Measurements from ENCODE around the gene PEA15.

Gene PEA15

DNA sequence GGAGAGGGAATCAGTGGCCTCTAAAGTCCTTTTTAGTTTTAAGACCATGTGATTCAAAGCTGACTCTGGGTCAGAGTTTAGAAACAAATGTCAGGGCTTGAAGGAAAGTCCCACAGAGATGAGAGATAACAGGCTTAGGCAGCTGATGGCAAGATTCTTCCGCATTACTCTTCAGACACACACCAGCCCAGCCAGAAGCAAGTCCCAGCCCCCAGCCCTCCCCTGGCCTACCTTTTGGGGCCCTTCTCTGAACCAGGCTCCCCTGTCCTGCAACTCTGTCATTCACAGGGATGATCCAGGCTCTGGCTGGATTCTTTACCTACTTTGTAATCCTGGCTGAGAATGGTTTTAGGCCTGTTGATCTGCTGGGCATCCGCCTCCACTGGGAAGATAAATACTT lies 28.0 kb upstream of the PEA15 start:
- no peak overlapping the region for H3K4me3 ChIP-seq (ENCODE audit: low read depth, low read length)
- TF ChIP-seq, protein P1, sequence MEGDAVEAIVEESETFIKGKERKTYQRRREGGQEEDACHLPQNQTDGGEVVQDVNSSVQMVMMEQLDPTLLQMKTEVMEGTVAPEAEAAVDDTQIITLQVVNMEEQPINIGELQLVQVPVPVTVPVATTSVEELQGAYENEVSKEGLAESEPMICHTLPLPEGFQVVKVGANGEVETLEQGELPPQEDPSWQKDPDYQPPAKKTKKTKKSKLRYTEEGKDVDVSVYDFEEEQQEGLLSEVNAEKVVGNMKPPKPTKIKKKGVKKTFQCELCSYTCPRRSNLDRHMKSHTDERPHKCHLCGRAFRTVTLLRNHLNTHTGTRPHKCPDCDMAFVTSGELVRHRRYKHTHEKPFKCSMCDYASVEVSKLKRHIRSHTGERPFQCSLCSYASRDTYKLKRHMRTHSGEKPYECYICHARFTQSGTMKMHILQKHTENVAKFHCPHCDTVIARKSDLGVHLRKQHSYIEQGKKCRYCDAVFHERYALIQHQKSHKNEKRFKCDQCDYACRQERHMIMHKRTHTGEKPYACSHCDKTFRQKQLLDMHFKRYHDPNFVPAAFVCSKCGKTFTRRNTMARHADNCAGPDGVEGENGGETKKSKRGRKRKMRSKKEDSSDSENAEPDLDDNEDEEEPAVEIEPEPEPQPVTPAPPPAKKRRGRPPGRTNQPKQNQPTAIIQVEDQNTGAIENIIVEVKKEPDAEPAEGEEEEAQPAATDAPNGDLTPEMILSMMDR (IDR thresholded peaks at IDR 0.05; ENCODE audit: low read depth, low read length, missing control alignments): no peak
- no peak for DNase-seq (ENCODE audit: low read depth)

GRCh38 chr1:160177667-160178066 lies 27.5 kb upstream of the PEA15 start:
- no peak overlapping the region for H3K4me3 ChIP-seq (ENCODE audit: low read depth, low read length)
- TF ChIP-seq, protein P1 (IDR thresholded peaks at IDR 0.05; ENCODE audit: low read depth, low read length, missing control alignments): no peak

GRCh38 chr1:160178731-160179130 lies 26.5 kb upstream of the PEA15 start:
- DNase-seq (ENCODE audit: low read depth): no peak
- no peak overlapping the region for H3K4me3 ChIP-seq (ENCODE audit: low read depth, low read length)
- TF ChIP-seq, protein P1 (IDR thresholded peaks at IDR 0.05; ENCODE audit: low read depth, low read length, missing control alignments): no peak

More at GRCh38 chr1:160177667-160178066, 27.5 kb upstream of the PEA15 start:
- DNase-seq (ENCODE audit: low read depth): no peak

GRCh38 chr1:160179336-160179735 lies 25.8 kb upstream of the PEA15 start:
- TF ChIP-seq, protein P1 (IDR thresholded peaks at IDR 0.05; ENCODE audit: low read depth, low read length, missing control alignments): no peak
- no peak for DNase-seq (ENCODE audit: low read depth)
- H3K4me3 ChIP-seq (ENCODE audit: low read depth, low read length): no peak overlapping the region

GRCh38 chr1:160186246-160186645 lies 18.9 kb upstream of the PEA15 start:
- no peak for DNase-seq (ENCODE audit: low read depth)
- no peak overlapping the region for H3K4me3 ChIP-seq (ENCODE audit: low read depth, low read length)
- TF ChIP-seq, protein P1 (IDR thresholded peaks at IDR 0.05; ENCODE audit: low read depth, low read length, missing control alignments): no peak

DNA sequence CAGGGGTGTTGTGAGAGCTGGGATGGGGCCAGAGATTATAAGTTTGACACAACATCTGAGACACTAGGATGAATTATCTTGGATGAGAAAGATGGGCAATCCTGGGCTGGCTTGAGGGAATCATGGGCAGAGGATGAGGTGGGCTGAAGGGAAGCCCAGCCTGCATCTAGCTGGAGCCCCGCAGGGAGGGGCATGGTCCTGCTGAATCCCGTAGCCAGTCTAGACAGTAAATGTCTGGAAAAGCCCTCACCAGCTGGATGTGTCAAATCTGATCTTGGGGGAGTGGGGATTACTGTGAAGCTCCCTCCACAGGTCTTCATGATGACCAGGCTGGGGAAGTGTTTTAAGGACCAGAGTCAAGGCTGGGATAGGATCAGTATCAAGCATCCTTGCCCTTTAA lies 18.5 kb upstream of the PEA15 start:
- TF ChIP-seq, protein P1 (IDR thresholded peaks at IDR 0.05; ENCODE audit: low read depth, low read length, missing control alignments): no peak
- H3K4me3 ChIP-seq (ENCODE audit: low read depth, low read length): no peak overlapping the region
- DNase-seq (ENCODE audit: low read depth): no peak

DNA sequence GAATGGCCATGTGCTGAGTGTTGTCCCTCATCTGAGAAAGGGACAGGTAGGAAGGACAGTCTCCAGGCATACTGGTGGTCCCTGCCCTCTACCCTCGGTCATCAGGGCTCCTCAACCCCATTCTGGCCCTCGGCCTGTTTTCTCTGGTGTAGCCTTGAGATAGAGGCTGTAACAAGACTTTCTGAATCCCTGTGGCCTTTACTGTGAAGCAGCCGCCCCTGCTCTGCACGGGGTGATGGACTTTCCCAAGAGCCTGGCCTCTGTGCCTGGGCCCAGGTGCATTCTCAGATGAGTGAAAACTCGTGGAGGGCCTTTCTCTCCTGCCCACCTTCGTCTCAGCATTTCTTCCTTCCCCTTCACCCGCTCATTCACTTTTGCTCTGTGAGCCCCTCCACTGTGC lies 17.8 kb upstream of the PEA15 start:
- TF ChIP-seq, protein P1 (IDR thresholded peaks at IDR 0.05; ENCODE audit: low read depth, low read length, missing control alignments): no peak
- no peak overlapping the region for H3K4me3 ChIP-seq (ENCODE audit: low read depth, low read length)
- DNase-seq (ENCODE audit: low read depth): no peak

Data from GM12864 (cell line).